Measurements from ENCODE around the gene TBC1D5.
A peak's percentile ranks its signal among the peaks of the same experiment; 100 is the strongest.

Gene TBC1D5

DNA sequence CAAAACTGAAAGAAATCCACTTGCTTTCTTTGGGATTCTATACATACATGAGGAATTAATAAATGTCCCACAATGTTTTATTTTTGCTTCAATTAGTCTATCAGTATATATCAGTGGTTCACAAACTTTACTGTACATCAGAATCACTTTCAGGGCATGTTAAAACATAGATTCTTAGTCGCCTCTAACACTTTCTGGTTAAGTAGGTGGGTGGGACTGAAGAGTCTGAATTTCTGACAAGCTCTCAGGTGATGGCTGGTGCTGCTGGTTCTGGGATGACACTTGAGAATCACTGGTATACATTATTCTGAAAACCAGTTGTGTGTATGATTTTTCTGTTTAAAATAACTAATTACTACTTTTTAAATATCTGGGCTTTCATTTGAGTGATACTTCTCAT is 393.3 kb downstream of the TBC1D5 start:
- DNase-seq (ENCODE audit: low read depth), result no peak

DNA sequence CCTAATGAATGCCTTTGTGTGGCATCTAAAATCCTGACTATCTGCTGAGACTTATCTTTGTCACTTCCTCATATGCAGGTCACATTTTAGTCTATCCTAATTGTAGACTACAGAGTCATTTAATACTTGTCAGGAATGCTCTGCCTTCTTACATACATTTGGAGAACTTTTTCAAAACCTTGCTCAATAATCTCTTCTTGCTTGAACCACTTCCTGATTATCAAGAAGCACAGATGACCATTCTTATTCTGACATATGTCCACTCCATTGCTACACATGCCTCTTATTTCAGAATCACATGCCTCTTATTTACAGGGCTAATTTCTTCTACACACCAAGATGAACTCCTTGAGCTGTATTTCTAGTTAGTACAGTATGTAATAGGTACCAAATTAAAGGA is 400.3 kb downstream of the TBC1D5 start:
- no peak overlapping the region for H3K4me3 ChIP-seq (ENCODE audit: low read depth, low read length)
- DNase-seq (ENCODE audit: low read depth), result no peak

More for the DNA sequence above, 393.3 kb downstream of the TBC1D5 start:
- H3K4me3 ChIP-seq (ENCODE audit: low read depth, low read length), result no peak overlapping the region

DNA sequence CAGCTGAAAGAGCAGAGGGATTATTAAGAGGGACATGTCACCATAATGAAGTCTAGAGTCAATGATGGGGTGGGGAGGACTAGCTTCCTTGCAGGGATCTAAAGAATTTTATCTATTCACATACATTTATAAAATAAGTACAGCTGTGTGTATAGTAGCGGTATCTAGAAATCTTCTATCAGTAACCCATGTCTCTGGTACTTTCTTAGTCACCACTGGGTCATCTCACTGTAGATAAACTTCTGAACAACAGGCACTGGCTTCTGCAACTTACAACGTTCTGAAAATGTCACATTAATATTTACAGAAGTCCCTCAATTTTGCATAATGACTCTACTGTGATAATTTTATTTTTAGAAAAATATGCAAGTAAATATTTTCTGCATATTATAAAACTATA is 401.7 kb downstream of the TBC1D5 start:
- no peak for DNase-seq (ENCODE audit: low read depth)
- no peak overlapping the region for H3K4me3 ChIP-seq (ENCODE audit: low read depth, low read length)

DNA sequence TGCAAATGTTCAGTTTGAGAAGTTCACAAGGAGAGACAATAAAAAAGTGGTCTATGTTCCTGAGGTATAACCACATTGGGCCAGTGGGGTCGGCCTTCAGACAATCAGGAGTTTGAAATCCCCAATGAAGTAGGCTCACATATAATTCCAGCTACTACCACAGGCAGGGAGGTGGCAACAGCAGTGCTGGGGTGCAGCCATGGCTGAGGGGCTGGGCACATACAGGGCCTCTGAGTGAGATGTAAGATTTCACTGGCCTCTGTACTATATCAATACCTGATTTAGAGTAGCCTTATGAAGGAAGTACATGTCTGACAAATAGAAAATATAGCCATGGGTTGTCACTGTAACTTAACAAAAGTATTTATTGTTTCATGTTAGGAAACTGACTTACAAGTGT is 402.2 kb downstream of the TBC1D5 start:
- DNase-seq (ENCODE audit: low read depth), result no peak
- H3K4me3 ChIP-seq (ENCODE audit: low read depth, low read length), result no peak overlapping the region

GRCh38 chr3:17339132-17339575 is 403.3 kb downstream of the TBC1D5 start:
- no peak overlapping the region for H3K4me3 ChIP-seq (ENCODE audit: low read depth, low read length)
- no peak for DNase-seq (ENCODE audit: low read depth)

GRCh38 chr3:17336291-17336690 is 406.1 kb downstream of the TBC1D5 start:
- DNase-seq (ENCODE audit: low read depth), result peak; percentile 19

GRCh38 chr3:17333893-17334292 is 408.5 kb downstream of the TBC1D5 start:
- no peak overlapping the region for H3K4me3 ChIP-seq (ENCODE audit: low read depth, low read length)
- DNase-seq (ENCODE audit: low read depth), result no peak

More at GRCh38 chr3:17336291-17336690, 406.1 kb downstream of the TBC1D5 start:
- H3K4me3 ChIP-seq (ENCODE audit: low read depth, low read length), result no peak overlapping the region

DNA sequence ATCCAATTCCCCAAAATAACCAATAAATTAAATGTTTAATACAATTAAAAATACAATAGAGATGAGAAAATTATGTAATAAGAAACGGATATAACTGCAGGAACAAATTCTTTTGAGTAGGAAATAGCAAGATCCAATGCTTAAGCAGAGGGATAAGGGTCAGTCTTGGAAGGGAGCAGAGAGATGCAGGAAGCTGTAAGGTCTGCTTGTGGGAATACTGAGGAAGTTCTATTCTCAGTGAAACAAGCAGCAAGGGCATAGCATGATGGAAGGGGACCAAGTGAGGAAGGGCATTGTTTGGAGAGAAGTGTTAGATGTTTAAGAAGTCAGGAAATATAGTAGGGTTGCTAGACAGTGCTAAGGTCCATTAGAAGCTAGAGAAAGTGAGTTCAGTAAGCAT is 409.0 kb downstream of the TBC1D5 start:
- DNase-seq (ENCODE audit: low read depth), result no peak
- H3K4me3 ChIP-seq (ENCODE audit: low read depth, low read length), result no peak overlapping the region

- no peak overlapping the region for H3K4me3 ChIP-seq (ENCODE audit: low read depth, low read length)
- no peak for DNase-seq (ENCODE audit: low read depth)
Observed at GRCh38 chr3:17330660-17331059, 411.8 kb downstream of the TBC1D5 start.

DNA sequence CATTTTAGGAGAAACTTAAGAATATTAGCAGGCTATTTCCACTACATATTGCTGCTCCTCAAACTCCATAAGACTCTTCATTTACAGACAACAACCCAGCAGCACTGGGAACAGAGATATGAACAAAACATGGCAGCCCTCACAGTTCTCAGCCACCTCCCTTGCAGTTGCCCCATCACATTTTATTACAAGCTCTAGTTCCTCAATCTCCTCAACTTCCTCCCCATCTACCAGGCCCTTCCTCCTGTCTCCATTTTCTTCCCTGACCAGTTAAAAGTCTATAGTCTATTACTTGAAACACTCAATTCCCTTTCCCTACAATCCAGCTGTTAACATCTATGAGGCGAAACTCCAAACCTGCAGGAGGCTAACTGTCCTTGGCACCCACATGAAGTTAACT is 412.5 kb downstream of the TBC1D5 start:
- no peak overlapping the region for H3K4me3 ChIP-seq (ENCODE audit: low read depth, low read length)
- no peak for DNase-seq (ENCODE audit: low read depth)

GRCh38 chr3:17322106-17322793 is 420.2 kb downstream of the TBC1D5 start:
- no peak overlapping the region for H3K4me3 ChIP-seq (ENCODE audit: low read depth, low read length)
- no peak for DNase-seq (ENCODE audit: low read depth)

DNA sequence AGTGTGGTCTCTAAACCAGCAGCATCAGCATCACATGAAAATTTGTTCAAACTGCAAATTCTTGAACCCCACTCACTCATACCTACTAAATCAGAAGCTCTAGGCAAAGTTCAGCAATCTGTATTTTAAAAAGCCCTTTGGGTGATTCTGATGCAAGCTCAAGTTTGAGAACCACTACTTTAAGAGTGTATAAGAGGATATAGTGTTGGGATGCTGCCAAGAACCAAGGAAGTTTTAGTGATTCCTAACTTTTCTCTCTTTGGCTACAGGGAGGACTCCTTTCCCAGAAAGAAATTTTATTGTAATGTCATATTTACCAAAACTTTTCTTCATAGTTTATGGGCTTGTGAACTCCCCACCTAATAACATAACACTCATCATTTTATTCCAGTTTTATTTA is 422.2 kb downstream of the TBC1D5 start:
- H3K4me3 ChIP-seq (ENCODE audit: low read depth, low read length), result no peak overlapping the region

GRCh38 chr3:17315897-17316296 is 426.5 kb downstream of the TBC1D5 start:
- DNase-seq (ENCODE audit: low read depth), result no peak
- no peak overlapping the region for H3K4me3 ChIP-seq (ENCODE audit: low read depth, low read length)

More for the DNA sequence above, 422.2 kb downstream of the TBC1D5 start:
- DNase-seq (ENCODE audit: low read depth), result no peak

GRCh38 chr3:17314171-17314570 is 428.3 kb downstream of the TBC1D5 start:
- no peak for DNase-seq (ENCODE audit: low read depth)

GRCh38 chr3:17313746-17314145 is 428.7 kb downstream of the TBC1D5 start:
- no peak for DNase-seq (ENCODE audit: low read depth)

More at GRCh38 chr3:17314171-17314570, 428.3 kb downstream of the TBC1D5 start:
- H3K4me3 ChIP-seq (ENCODE audit: low read depth, low read length), result no peak overlapping the region

GRCh38 chr3:17310983-17311382 is 431.4 kb downstream of the TBC1D5 start:
- DNase-seq (ENCODE audit: low read depth), result no peak
- H3K4me3 ChIP-seq (ENCODE audit: low read depth, low read length), result no peak overlapping the region

More at GRCh38 chr3:17313746-17314145, 428.7 kb downstream of the TBC1D5 start:
- H3K4me3 ChIP-seq (ENCODE audit: low read depth, low read length), result no peak overlapping the region

DNA sequence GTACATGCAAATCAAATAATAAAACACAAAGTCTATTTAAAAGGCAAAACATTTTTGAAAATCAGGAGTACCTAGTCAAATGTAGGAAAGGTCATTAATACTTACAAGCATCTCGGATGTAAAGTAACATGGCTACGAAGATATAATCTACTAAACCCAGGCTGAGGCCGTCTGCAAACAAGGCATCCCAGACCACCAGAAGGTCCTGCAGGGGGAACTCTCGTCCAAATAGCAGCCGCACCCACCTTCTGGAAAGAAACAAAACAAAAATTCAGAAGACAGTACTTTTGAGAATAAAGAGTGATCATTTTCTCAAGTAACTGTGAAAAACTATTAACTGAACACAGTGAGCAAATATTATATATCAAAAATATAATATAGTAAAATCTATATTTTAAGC is 434.5 kb downstream of the TBC1D5 start:
- DNase-seq (ENCODE audit: low read depth), result no peak
- H3K4me3 ChIP-seq (ENCODE audit: low read depth, low read length), result no peak overlapping the region

GRCh38 chr3:17307482-17307881 is 434.9 kb downstream of the TBC1D5 start:
- no peak for DNase-seq (ENCODE audit: low read depth)
- H3K4me3 ChIP-seq (ENCODE audit: low read depth, low read length), result no peak overlapping the region

GRCh38 chr3:17304969-17305368 is 437.5 kb downstream of the TBC1D5 start:
- no peak overlapping the region for H3K4me3 ChIP-seq (ENCODE audit: low read depth, low read length)
- no peak for DNase-seq (ENCODE audit: low read depth)

- H3K4me3 ChIP-seq (ENCODE audit: low read depth, low read length), result no peak overlapping the region
- peak; percentile 17 for DNase-seq (ENCODE audit: low read depth)
Observed at GRCh38 chr3:17302774-17303173, 439.7 kb downstream of the TBC1D5 start.

DNA sequence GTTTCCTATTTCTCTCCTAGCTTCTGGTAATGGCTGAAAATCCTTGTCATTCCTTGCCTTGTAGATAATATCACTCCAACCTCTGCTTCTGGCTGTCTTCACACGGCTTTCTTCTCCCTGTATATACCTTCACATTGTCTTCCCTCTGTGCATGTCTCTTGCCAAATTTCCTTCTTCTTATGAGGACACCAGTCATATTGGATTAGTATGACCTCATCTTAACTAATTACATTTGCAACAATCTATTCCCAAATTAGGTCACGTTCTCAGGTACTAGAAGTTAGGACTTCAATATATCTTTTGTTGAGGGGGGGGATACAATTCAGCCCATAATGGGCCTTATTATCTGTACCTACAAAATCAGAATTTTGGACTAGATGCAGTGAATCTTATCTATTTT is 440.3 kb downstream of the TBC1D5 start:
- no peak for DNase-seq (ENCODE audit: low read depth)
- H3K4me3 ChIP-seq (ENCODE audit: low read depth, low read length), result no peak overlapping the region
